ENCODE results near the gene ZNF579. TPM values are rescaled to one million over a fixed set of nuclear protein-coding genes. Genes with fewer than 3 reads are reported as not detected.

ZNF579 gene
- total RNA-seq, 1 donor from 2014 or later: 12.7 TPM

- Histone ChIP-seq H3K27ac (no peak overlapping the region), H3K27me3 (ENCODE audit: low read depth) (peaks cover 7% of the 10 kb centered on the region), H3K4me3 (no peak overlapping the region), H3K4me1 (peaks cover 13% of the 10 kb centered on the region), H3K36me3 (no peaks in the 10 kb centered on the region), H3K9me3 (no peaks in the 10 kb centered on the region)
- TF ChIP-seq, protein P1, sequence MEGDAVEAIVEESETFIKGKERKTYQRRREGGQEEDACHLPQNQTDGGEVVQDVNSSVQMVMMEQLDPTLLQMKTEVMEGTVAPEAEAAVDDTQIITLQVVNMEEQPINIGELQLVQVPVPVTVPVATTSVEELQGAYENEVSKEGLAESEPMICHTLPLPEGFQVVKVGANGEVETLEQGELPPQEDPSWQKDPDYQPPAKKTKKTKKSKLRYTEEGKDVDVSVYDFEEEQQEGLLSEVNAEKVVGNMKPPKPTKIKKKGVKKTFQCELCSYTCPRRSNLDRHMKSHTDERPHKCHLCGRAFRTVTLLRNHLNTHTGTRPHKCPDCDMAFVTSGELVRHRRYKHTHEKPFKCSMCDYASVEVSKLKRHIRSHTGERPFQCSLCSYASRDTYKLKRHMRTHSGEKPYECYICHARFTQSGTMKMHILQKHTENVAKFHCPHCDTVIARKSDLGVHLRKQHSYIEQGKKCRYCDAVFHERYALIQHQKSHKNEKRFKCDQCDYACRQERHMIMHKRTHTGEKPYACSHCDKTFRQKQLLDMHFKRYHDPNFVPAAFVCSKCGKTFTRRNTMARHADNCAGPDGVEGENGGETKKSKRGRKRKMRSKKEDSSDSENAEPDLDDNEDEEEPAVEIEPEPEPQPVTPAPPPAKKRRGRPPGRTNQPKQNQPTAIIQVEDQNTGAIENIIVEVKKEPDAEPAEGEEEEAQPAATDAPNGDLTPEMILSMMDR (IDR thresholded peaks at IDR 0.05): no peak
- no peak for DNase-seq
- intact Hi-C loops (cut with DNase I): no loop called here
- ATAC-seq: no peak
These were observed 27.1 kb downstream of the ZNF579 start for GRCh38 chr19:55553217-55554182.

DNA sequence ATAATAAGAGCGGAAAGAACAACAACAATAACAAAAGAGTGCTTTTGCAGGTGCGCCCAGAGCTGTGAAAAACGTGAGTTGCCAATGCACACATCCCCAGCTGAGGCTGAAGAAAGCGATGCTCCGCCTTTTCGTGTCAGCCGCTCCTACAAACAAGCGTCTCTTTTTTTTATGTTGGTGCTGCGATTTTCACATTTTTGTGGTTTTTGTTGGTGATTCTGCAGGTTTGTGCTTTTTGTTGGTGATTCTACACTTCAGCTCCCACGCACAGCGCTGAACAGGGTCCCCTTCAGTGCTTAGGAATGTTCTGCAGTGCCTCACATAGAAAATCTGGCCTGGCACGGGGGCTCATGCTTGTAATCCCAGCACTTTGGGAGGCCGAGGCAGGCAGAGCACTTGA lies 28.0 kb downstream of the ZNF579 start:
- DNase-seq (no peak), ATAC-seq (no peak)
- Histone ChIP-seq H3K9me3 (no peaks in the 10 kb centered on the region), H3K27ac (no peak overlapping the region), H3K4me1 (peaks cover 15% of the 10 kb centered on the region), H3K36me3 (no peaks in the 10 kb centered on the region), H3K4me3 (no peak overlapping the region), H3K27me3 (ENCODE audit: low read depth) (peaks cover 7% of the 10 kb centered on the region)
- TF ChIP-seq, protein P1 (IDR thresholded peaks at IDR 0.05): no peak
- intact Hi-C loops (cut with DNase I): no loop called here

DNA sequence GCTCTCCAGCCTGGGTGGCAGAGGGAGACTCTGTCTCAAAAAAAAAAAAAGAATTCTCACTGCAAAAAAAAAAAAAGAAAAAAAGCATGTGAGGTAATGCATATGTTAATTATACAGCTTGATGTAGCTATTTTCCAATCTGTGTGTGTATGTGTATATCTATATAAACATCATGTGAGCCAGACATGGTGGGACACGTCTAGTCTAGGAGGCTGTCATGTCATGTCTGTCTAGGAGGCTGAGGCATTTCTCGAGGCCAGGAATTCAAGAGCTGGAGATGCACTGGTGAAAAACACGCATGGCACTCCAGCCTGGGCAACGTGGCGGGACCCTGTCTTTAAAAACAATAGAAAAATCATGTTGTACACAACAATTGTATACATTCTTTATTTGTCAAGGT lies 28.4 kb downstream of the ZNF579 start:
- ATAC-seq (no peak), DNase-seq (no peak)
- H3K27me3 ChIP-seq (ENCODE audit: low read depth): peaks cover 7% of the 10 kb centered on the region
- no peak overlapping the region for H3K27ac ChIP-seq
- no peak overlapping the region for H3K4me3 ChIP-seq
- H3K36me3 ChIP-seq: no peaks in the 10 kb centered on the region
- peaks cover 17% of the 10 kb centered on the region for H3K4me1 ChIP-seq
- TF ChIP-seq, protein P1 (IDR thresholded peaks at IDR 0.05): no peak
- intact Hi-C loops (cut with DNase I): no loop called here
- H3K9me3 ChIP-seq: no peaks in the 10 kb centered on the region

- H3K27ac ChIP-seq: no peak overlapping the region
- H3K4me3 ChIP-seq: no peak overlapping the region
- DNase-seq (no peak), ATAC-seq (no peak)
- intact Hi-C loops (cut with DNase I): no loop called here
- TF ChIP-seq, protein P1 (IDR thresholded peaks at IDR 0.05): no peak
- H3K36me3 ChIP-seq: no peaks in the 10 kb centered on the region
- no peaks in the 10 kb centered on the region for H3K9me3 ChIP-seq
- peaks cover 7% of the 10 kb centered on the region for H3K27me3 ChIP-seq (ENCODE audit: low read depth)
- peaks cover 17% of the 10 kb centered on the region for H3K4me1 ChIP-seq
These were observed 30.4 kb downstream of the ZNF579 start for GRCh38 chr19:55550321-55550650.

- H3K27ac ChIP-seq: no peak overlapping the region
- H3K27me3 ChIP-seq (ENCODE audit: low read depth): peaks cover 7% of the 10 kb centered on the region
- H3K9me3 ChIP-seq: no peaks in the 10 kb centered on the region
- TF ChIP-seq, protein P1 (IDR thresholded peaks at IDR 0.05): no peak
- no peak for DNase-seq
- peak overlapping the region; percentile 8 for H3K4me3 ChIP-seq
- ATAC-seq: peak in 1 of 2 donors; percentile 42
- H3K36me3 ChIP-seq: no peaks in the 10 kb centered on the region
- H3K4me1 ChIP-seq: peaks cover 17% of the 10 kb centered on the region
- intact Hi-C loops (cut with DNase I): no loop called here
These were observed 30.9 kb downstream of the ZNF579 start for GRCh38 chr19:55549500-55550320.
